IMR-90 (cell line): ENCODE measurements around the gene TSHZ1.

Experiments
- BHLHE40 ChIP-seq: fragments of 150-350 bp; IDR thresholded peaks from 2 replicates; pipeline ENCODE4 v1.6.1; 2016; ENCODE audit warnings: mild to moderate bottlenecking, low read depth, low read length
- CEBPB ChIP-seq: IDR thresholded peaks from 2 replicates; pipeline ENCODE4 v1.6.1; 2012; ENCODE audit warnings: low read depth, low read length, improper control_type of control experiment
- CHD1 ChIP-seq: IDR thresholded peaks from 2 replicates; pipeline ENCODE4 v1.6.1; 2012; ENCODE audit warnings: low read depth, low read length, improper control_type of control experiment
- NFE2L2 ChIP-seq: fragments of 150-350 bp; IDR thresholded peaks from 2 replicates; pipeline ENCODE4 v1.6.1; 2016; ENCODE audit warnings: low read depth, mild to moderate bottlenecking, low read length
- POLR2A ChIP-seq: IDR thresholded peaks from 2 replicates; pipeline ENCODE4 v1.6.1; 2012; ENCODE audit warnings: mild to moderate bottlenecking, low read depth, low read length
- RCOR1 ChIP-seq: IDR thresholded peaks from 2 replicates; pipeline ENCODE4 v1.6.1; 2012; ENCODE audit warnings: mild to moderate bottlenecking, low read length, improper control_type of control experiment; ENCODE audit not compliant: insufficient replicate concordance
- SMC3 ChIP-seq: fragments of 150-350 bp; IDR thresholded peaks from 2 replicates; pipeline ENCODE4 v1.6.1; 2016; ENCODE audit warnings: low read depth, mild to moderate bottlenecking, antibody characterized with exemption, low read length, moderate library complexity
- TF ChIP-seq, protein P1 (sequence below): conservative IDR thresholded peaks from 2 replicates; pipeline ENCODE4 v1.5.1; 2012; ENCODE audit warnings: mild to moderate bottlenecking, low read depth, low read length, improper control_type of control experiment
- TF ChIP-seq, protein P2 (sequence below): fragments of 150-350 bp; IDR thresholded peaks from 2 replicates; pipeline ENCODE4 v1.6.1; 2016; ENCODE audit warnings: low read depth, mild to moderate bottlenecking, low read length, moderate library complexity, borderline replicate concordance

DNA sequence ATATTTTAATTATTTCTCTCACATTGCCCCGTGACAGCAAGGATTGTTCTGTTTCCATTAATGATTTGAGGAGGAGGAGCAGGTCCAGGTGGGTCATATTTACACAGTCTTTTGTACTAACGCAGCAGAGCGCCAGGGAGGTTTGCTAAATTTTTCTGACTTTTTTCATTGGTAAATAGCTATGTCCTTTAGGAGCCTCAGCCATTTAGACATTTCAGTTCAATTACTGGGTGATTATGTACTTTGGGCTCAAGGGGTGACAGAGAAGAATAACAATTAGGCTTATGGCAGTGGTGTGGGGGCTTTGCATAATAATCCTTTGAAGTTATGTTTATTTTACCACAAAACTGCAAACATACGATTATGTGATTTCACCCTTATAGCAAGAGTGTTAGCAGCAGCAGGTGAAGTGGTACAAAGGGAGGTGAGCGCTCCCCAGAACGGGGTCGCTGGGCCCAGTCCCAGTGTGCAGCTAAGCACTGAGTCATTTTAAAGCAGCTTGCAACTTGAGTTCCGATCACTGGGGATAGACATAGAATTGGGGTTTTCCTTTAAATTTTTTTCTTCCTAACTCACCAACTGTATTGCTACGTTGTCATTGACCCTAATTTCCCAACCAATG is 80.3 kb downstream of the TSHZ1 start:
- TF ChIP-seq, protein P1, sequence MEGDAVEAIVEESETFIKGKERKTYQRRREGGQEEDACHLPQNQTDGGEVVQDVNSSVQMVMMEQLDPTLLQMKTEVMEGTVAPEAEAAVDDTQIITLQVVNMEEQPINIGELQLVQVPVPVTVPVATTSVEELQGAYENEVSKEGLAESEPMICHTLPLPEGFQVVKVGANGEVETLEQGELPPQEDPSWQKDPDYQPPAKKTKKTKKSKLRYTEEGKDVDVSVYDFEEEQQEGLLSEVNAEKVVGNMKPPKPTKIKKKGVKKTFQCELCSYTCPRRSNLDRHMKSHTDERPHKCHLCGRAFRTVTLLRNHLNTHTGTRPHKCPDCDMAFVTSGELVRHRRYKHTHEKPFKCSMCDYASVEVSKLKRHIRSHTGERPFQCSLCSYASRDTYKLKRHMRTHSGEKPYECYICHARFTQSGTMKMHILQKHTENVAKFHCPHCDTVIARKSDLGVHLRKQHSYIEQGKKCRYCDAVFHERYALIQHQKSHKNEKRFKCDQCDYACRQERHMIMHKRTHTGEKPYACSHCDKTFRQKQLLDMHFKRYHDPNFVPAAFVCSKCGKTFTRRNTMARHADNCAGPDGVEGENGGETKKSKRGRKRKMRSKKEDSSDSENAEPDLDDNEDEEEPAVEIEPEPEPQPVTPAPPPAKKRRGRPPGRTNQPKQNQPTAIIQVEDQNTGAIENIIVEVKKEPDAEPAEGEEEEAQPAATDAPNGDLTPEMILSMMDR = no peak
- TF ChIP-seq RCOR1 (no peak), POLR2A (no peak), CHD1 (no peak), BHLHE40 (no peak), NFE2L2 (no peak), SMC3 (no peak), CEBPB (no peak)
- TF ChIP-seq, protein P2, sequence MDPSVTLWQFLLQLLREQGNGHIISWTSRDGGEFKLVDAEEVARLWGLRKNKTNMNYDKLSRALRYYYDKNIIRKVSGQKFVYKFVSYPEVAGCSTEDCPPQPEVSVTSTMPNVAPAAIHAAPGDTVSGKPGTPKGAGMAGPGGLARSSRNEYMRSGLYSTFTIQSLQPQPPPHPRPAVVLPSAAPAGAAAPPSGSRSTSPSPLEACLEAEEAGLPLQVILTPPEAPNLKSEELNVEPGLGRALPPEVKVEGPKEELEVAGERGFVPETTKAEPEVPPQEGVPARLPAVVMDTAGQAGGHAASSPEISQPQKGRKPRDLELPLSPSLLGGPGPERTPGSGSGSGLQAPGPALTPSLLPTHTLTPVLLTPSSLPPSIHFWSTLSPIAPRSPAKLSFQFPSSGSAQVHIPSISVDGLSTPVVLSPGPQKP = no peak
